WTC11 (cell line): ENCODE measurements around the gene PET100. TPM values are rescaled to one million over a fixed set of nuclear protein-coding genes. Genes with fewer than 3 reads are reported as not detected.

Experiments
- ATAC-seq: fragments of 200-7000 bp; cut with Tn5 transposase; 2 replicates; pipeline ENCODE4 v1.10.0; 2021; ENCODE audit warnings: mild to moderate bottlenecking, moderate library complexity
- CTCF ChIA-PET: fragments of 300-600 bp; sonication (Branson Sonifier 250); formaldehyde crosslinking; loops from one replicate; lab custom pipeline; 2021; ENCODE audit warnings: antibody characterized with exemption; lab: Charles Lee
- POLR2A ChIA-PET: fragments of 350-600 bp; sonication (Branson Sonifier 250); formaldehyde crosslinking; loops from one replicate; lab custom pipeline; 2021; ENCODE audit warnings: antibody characterized with exemption; lab: Charles Lee
- DNase-seq: peaks from one replicate; pipeline ENCODE4 v3.0.0; 2021; ENCODE audit warnings: low spot score
- H3K27ac Mint-ChIP-seq: 2 replicates; pipeline ENCODE4 v1.8.0; 2021; ENCODE audit warnings: mixed read lengths
- H3K27me3 Mint-ChIP-seq: 2 replicates; pipeline ENCODE4 v1.8.0; 2021; ENCODE audit warnings: low read depth, mild to moderate bottlenecking, moderate library complexity, mixed read lengths
- H3K36me3 Mint-ChIP-seq: 2 replicates; pipeline ENCODE4 v1.8.0; 2021; ENCODE audit warnings: mixed read lengths
- H3K4me1 Mint-ChIP-seq: 2 replicates; pipeline ENCODE4 v1.8.0; 2022; ENCODE audit warnings: mixed read lengths
- H3K4me3 Mint-ChIP-seq: 2 replicates; pipeline ENCODE4 v1.8.0; 2021; ENCODE audit warnings: mild to moderate bottlenecking, moderate library complexity, mixed read lengths
- H3K9me3 Mint-ChIP-seq: 2 replicates; pipeline ENCODE4 v1.8.0; 2021; ENCODE audit warnings: mixed read lengths
- AR ChIP-seq: fragments of 250-450 bp; sonication (Bioruptor Pico); IDR thresholded peaks from 2 replicates; pipeline ENCODE4 v1.9.0; 2021; ENCODE audit warnings: mild to moderate bottlenecking
- ATF2 ChIP-seq: sonication (generic); formaldehyde crosslinking; IDR thresholded peaks from 2 replicates; pipeline ENCODE4 v1.8.1; 2022; ENCODE audit warnings: low read depth, missing genetic modification reagents, borderline replicate concordance
- ATF3 ChIP-seq: sonication (generic); formaldehyde crosslinking; conservative IDR thresholded peaks from 2 replicates; pipeline ENCODE4 v1.8.1; 2022; ENCODE audit warnings: mild to moderate bottlenecking, missing genetic modification reagents
- ELF4 ChIP-seq: sonication (generic); formaldehyde crosslinking; IDR thresholded peaks from 2 replicates; pipeline ENCODE4 v1.8.1; 2022; ENCODE audit warnings: low read depth, mild to moderate bottlenecking, moderate library complexity, missing genetic modification reagents
- FOXJ3 ChIP-seq: sonication (generic); formaldehyde crosslinking; IDR thresholded peaks from 2 replicates; pipeline ENCODE4 v1.9.0; 2021; ENCODE audit warnings: missing genetic modification reagents, mild to moderate bottlenecking, borderline replicate concordance
- IRF1 ChIP-seq: sonication (generic); formaldehyde crosslinking; IDR thresholded peaks from 2 replicates; pipeline ENCODE4 v1.8.0; 2023; ENCODE audit warnings: missing genetic modification reagents
- IRF2 ChIP-seq: sonication (generic); formaldehyde crosslinking; IDR thresholded peaks from 2 replicates; pipeline ENCODE4 v1.8.0; 2022; ENCODE audit warnings: low read depth, missing genetic modification reagents, borderline replicate concordance
- MYBL2 ChIP-seq: sonication (generic); formaldehyde crosslinking; IDR thresholded peaks from 2 replicates; pipeline ENCODE4 v1.8.1; 2023; ENCODE audit warnings: mild to moderate bottlenecking, moderate library complexity, missing genetic modification reagents
- PREB ChIP-seq: sonication (generic); formaldehyde crosslinking; IDR thresholded peaks from 2 replicates; pipeline ENCODE4 v1.8.1; 2022; ENCODE audit warnings: mild to moderate bottlenecking, missing genetic modification reagents, moderate library complexity, borderline replicate concordance
- PRRX2 ChIP-seq: fragments of 250-450 bp; sonication (Bioruptor Pico); IDR thresholded peaks from 2 replicates; pipeline ENCODE4 v1.8.0; 2021; ENCODE audit warnings: mild to moderate bottlenecking
- STAT6 ChIP-seq: sonication (generic); formaldehyde crosslinking; conservative IDR thresholded peaks from 2 replicates; pipeline ENCODE4 v1.8.1; 2023; ENCODE audit warnings: mild to moderate bottlenecking, low read depth, missing genetic modification reagents, moderate library complexity
- TEAD1 ChIP-seq: sonication (generic); formaldehyde crosslinking; IDR thresholded peaks from 2 replicates; pipeline ENCODE4 v1.8.0; 2022; ENCODE audit warnings: mild to moderate bottlenecking, missing genetic modification reagents
- TEAD4 ChIP-seq: sonication (generic); formaldehyde crosslinking; IDR thresholded peaks from 2 replicates; pipeline ENCODE4 v1.8.0; 2022; ENCODE audit warnings: mild to moderate bottlenecking, missing genetic modification reagents
- ZNF423 ChIP-seq: fragments of 250-450 bp; sonication (Bioruptor Pico); IDR thresholded peaks from 2 replicates; pipeline ENCODE4 v2.1.2; 2022; ENCODE audit warnings: mild to moderate bottlenecking, moderate library complexity
- ZNF425 ChIP-seq: fragments of 250-450 bp; sonication (Bioruptor Pico); conservative IDR thresholded peaks from 2 replicates; pipeline ENCODE4 v1.9.0; 2021; ENCODE audit warnings: mild to moderate bottlenecking
- ZNF512 ChIP-seq: sonication (generic); formaldehyde crosslinking; IDR thresholded peaks from 2 replicates; pipeline ENCODE4 v1.8.1; 2022; ENCODE audit warnings: missing genetic modification reagents, borderline replicate concordance
- total RNA-seq: library from RNA; stranded (reverse); gene quantifications from 3 replicates; pipeline ENCODE4 v1.2.3, GENCODE V29; 2021

Gene PET100
- total RNA-seq, 1 experiment from 2014 or later, result 111 TPM

GRCh38 chr19:7631577-7631976, 2.0 kb downstream of the PET100 start (continued):
- no peak for TF ChIP-seq ATF2 (CRISPR knock-in tag)
- TF ChIP-seq IRF1 (CRISPR knock-in tag), result no peak
- no peak for TF ChIP-seq PREB (CRISPR knock-in tag)

- ATAC-seq (no peak), DNase-seq (no peak)
- no peak for TF ChIP-seq ATF3
- TF ChIP-seq TEAD4 (CRISPR knock-in tag), result no peak
- TF ChIP-seq ZNF512 (CRISPR knock-in tag), result no peak
- POLR2A ChIA-PET, result no interaction called here
- Mint-ChIP-seq H3K4me3 (no peak overlapping the region), H3K27me3 (peaks cover 30% of the 10 kb centered on the region), H3K9me3 (no peaks in the 10 kb centered on the region), H3K36me3 (0 out of 2 replicates have a peak, but pooled peaks cover 4% of the 10 kb centered on the region), H3K27ac (no peak overlapping the region), H3K4me1 (peaks cover 24% of the 10 kb centered on the region)
- CTCF ChIA-PET, result interaction anchor here (0.6 to 1.2 kb wide), 3 partner anchors 20 to 181 kb away, joined by 3 to 8 read pairs (median 4); no protein-coding TSS in a partner anchor
These were observed 3.0 kb downstream of the PET100 start for GRCh38 chr19:7632340-7633203.

GRCh38 chr19:7633698-7634097, 4.1 kb downstream of the PET100 start, which contains the start of gene PCP2:
Gene PCP2, minus strand, starts transcription at chr19:7633719. Its CDS starts 262 bp downstream, at chr19:7633457.
- peaks cover 18% of the 10 kb centered on the region for H3K4me1 Mint-ChIP-seq
- no peak within 1 kb of the TSS for H3K4me3 Mint-ChIP-seq
- ChIA-PET CTCF (interaction anchor here (1.1 to 1.2 kb wide), 3 partner anchors 19 to 65 kb away, joined by 3 to 8 read pairs (median 4); partner anchors contain the start of gene TRAPPC5), POLR2A (no interaction called here)
- TF ChIP-seq MYBL2 (CRISPR knock-in tag), result no peak
- no peak for TF ChIP-seq IRF2 (CRISPR knock-in tag)
- no peak for TF ChIP-seq TEAD4 (CRISPR knock-in tag)
- TF ChIP-seq FOXJ3 (CRISPR knock-in tag), result no peak
- TF ChIP-seq ZNF423, result no peak
- no peak for TF ChIP-seq ZNF425 (CRISPR knock-in tag)
- TF ChIP-seq PRRX2, result no peak
- TF ChIP-seq AR (CRISPR knock-in tag), result no peak
- no peak for TF ChIP-seq ELF4 (CRISPR knock-in tag)
- TF ChIP-seq STAT6, result no peak
- no peak for TF ChIP-seq TEAD1 (CRISPR knock-in tag)
- H3K9me3 Mint-ChIP-seq, result no peaks in the 10 kb centered on the region
- H3K27ac Mint-ChIP-seq, result no peak within 1 kb of the TSS; the same call in 1 of the 2 replicates
- 0 out of 2 replicates have a peak, but pooled peaks cover 4% of the 10 kb centered on the region for H3K36me3 Mint-ChIP-seq
- H3K27me3 Mint-ChIP-seq, result peaks cover 30% of the 10 kb centered on the region
- no peak for DNase-seq
- ATAC-seq, result no peak
